ENCODE measurements around the gene SAP25. TPM values are rescaled to one million over a fixed set of nuclear protein-coding genes. Genes with fewer than 3 reads are reported as not detected.
A peak's percentile ranks its signal among the peaks of the same experiment; 100 is the strongest.
"Not testable (repeated sequence)": the region's sequence is repeated elsewhere in the genome, so short reads cannot be mapped to it uniquely, and the experiment has no call there.

Gene SAP25
- polyA plus RNA-seq, 1 donor = 3.5 TPM

- DNase-seq (ENCODE audit: low read depth) = no peak
Observed at GRCh38 chr7:100561491-100562194, 12.1 kb downstream of the SAP25 start.

GRCh38 chr7:100559127-100559526, 14.6 kb downstream of the SAP25 start:
- no peak for DNase-seq (ENCODE audit: low read depth)

- no peak for DNase-seq (ENCODE audit: low read depth)
Observed at GRCh38 chr7:100556541-100556940, 17.2 kb downstream of the SAP25 start.

DNA sequence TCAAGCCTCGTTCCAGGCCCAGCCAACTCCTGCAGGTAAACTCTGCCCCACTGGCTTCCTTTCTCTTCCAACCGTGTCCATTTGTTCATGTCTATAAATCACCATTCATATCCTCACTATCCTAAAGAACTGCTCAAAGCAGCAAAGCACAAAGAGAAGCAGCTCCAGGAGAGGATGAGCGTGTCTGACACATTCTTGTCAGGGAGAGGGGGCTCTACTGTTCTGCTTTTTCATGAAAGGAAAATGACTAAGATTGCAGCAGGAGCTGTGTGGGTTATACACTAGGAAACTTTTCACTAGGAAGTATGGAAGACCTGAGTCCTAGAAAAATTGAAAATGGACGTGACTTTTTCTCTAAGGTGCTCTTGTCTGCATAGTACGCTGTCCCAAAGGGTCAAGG, 18.0 kb downstream of the SAP25 start:
- no peak for DNase-seq (ENCODE audit: low read depth)

DNA sequence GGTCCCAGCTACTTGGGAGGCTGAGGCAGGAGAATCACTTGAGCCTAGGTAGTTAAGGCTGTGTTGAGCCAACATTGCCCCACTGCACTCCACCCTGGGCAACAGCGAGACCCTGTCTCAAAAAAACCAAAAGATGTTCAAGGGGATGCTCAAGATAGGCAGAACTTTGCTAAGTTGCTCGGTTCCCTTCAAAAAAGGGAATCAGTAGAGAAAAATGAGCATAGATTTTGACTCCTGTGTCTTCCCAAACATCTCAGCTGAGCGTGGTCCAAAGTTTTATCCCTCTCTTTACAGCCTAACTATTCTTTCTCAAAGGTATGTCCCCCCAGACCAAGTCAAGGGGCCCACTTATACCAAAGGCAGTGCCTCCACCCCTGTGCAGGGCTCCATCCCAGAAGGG, 20.7 kb downstream of the SAP25 start:
- DNase-seq (ENCODE audit: low read depth) = no peak

DNA sequence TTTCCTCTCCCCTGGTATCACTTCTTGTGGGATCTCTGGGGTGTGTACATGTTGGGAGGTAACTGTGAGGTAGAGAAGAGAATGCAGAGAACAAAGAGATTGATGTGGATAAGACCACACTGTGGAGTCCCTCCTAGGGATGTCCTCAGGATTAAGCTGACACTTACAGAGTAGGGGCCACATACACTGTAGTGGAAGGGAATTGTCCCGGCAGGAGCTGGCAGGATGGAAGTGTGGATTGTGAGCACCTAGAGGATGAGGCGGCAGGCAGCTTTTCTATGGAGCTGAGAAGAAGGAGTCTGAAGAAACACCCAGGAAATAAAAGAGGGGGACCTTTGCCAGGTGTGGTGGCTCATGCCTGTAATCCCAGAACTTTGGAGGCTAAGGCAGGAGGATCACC, 21.2 kb downstream of the SAP25 start:
- DNase-seq (ENCODE audit: low read depth) = no peak

DNA sequence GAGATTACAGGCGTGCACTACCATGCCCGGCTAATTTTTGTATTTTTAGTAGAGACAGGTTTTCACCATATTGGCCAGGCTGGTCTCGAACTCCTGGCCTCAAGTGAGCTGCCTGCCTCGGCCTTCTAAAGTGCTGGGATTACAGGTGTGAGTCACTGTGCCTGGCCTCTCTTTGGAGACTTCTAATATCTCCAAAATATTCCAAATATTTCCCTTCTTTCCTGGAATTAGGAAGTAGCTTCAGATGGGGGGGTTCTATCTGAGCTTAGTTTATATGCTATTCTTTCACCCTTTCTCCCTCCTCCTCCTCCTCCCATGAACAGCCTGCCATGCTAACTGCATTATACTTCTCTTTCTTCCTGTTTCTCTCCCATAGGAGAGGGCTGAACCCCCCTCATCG, 25.3 kb downstream of the SAP25 start:
- DNase-seq (ENCODE audit: low read depth) = not testable (repeated sequence)

DNA sequence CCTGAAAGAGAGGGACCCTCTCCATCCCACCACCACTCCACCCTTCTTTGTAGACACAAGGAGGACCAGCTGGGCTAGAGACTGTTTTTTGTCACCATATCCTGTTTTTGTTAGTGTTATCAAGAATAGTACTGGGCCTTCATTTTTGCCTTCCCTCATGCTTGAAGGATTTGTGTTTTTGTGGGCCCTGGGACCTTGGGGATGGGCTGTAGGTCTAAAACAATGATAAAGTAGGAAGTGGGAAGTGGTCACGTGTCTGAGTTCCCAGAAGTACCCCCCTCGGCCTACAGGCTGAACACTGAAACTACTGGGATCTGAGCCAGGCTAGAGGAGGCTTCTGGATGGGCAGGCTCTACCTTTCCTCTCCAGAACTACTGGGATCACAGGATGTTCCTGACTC, 25.8 kb downstream of the SAP25 start:
- no peak for DNase-seq (ENCODE audit: low read depth)

DNA sequence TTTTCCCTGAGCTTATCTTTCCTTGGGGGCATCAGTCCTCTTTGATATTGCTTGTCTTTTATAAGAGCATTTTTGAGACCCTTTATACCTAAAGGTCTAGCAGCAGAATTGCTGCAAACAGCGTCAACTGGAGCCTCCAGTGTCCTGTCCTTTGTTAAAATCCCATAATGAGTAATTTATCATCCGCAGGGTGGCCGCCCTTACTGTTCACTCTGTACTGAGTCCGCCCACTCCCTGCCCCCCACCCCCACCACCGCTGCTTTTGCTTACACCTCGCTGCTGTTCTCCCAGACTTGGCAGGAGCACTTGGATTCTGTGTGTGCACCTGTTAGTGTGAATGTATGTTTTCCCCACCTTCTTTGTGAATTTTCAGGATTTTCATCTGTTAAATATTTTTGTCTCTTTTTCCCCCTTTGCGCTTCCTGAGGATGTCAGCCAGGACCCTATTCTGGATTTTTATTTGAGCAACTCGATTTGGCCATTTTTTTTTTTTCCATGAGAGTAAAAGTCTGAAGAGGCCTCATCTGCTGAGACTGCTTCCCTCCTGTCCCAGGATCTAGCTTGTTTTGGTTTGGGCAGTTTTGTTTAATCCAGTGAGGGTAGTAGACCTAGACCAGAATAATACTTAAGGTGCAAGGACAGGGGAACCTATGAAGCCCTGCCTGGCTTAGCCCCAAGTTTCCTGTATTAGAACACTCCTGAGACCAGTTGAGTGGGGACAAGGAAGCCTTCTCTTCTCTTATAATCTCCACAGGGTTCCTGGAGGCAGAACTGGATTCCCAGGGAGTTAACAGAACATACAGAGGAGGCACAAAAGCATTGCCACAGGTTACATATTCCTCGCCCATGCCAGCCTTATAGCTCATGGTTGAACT, 26.5 kb downstream of the SAP25 start:
- no peak for DNase-seq (ENCODE audit: low read depth)

DNA sequence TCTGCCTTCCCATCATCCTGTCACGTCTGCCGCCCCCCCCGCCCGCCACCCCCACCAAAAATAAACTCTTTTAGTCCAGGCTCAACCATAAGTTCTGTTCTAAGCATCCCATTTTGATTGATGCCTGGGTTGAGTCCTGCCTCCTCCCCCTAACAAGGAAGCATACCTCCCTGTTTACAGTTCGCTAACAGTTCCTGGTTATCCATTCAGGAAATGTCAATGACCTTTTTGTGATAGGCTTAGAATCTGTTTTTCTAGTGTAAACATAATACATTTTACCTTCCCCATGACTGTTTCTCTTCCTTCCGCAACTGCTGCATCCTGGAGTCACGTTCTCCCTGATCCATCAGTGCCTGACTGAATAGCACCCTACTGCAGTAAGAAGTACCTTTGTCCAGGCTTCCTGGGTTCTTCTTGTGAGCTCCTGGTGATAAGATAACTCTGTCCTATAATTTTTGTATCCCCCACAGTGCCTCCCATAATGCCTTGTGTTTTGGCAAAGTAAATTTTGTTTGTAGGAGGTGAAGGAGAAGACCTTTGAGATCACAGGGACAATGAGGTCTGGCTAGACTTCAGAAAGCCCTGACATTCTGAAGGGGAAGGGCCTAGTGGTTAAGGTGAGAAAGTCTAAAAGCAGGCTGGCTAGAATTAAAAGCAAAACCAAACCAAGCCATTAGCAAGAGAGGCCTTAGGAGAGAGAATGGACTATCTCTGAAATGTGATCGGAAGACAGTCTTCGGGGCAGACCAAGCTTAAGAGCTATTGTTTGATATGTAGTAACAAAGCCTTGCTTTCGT, 27.4 kb downstream of the SAP25 start:
- no peak for DNase-seq (ENCODE audit: low read depth)

- no peak for DNase-seq (ENCODE audit: low read depth)
Observed at GRCh38 chr7:100545360-100546128, 28.2 kb downstream of the SAP25 start.

DNA sequence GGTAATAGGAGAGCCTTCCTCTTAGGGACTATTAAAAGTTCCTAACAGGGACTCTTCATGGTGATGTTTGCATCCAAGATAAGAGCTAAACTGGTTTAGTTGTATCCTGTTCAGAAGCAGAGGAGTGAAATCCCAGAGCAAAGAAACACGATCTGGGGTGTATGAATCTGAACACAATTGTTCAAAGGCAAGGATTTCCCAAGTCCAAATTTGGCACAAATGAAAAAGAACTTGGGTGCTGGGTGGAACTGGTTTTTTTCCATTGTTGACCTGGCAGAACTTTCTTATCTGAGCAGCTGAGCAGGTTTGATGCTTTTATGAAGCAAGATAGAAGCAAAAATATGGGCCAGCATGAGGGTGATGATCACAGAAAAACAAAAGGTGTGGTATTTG, 28.7 kb downstream of the SAP25 start:
- no peak for DNase-seq (ENCODE audit: low read depth)

- no peak for DNase-seq (ENCODE audit: low read depth)
Observed at GRCh38 chr7:100544386-100544785, 29.3 kb downstream of the SAP25 start.

GRCh38 chr7:100543586-100543985, 30.1 kb downstream of the SAP25 start:
- DNase-seq (ENCODE audit: low read depth) = no peak

- DNase-seq (ENCODE audit: low read depth) = not testable (repeated sequence)
Observed at GRCh38 chr7:100541309-100541708, 32.4 kb downstream of the SAP25 start.

- no peak for DNase-seq (ENCODE audit: low read depth)
Observed at GRCh38 chr7:100540073-100540723, 33.5 kb downstream of the SAP25 start.

- no peak for DNase-seq (ENCODE audit: low read depth)
Observed at GRCh38 chr7:100539436-100540006, 34.2 kb downstream of the SAP25 start.

- peak; percentile 94 for DNase-seq (ENCODE audit: low read depth)
Observed at GRCh38 chr7:100538654-100539435, 34.9 kb downstream of the SAP25 start, which contains the start of gene AGFG2. Gene AGFG2, plus strand, starts transcription at chr7:100539203. Its CDS starts 144 bp downstream, at chr7:100539347.

DNA sequence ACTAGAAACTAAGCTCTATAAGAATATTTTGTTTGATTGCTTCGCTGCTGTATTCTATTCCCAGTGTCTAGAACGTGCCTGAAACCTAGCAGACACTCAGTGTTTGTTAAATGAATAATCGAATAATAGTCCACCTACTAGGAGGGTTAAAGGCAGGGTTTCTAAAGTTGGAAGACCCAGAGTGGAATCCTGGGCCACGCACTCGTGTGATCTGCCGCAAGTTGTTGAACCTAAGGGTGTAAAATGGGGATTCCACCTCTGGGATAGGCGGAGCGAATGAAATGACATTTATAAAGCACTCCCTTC, 35.4 kb downstream of the SAP25 start:
- DNase-seq (ENCODE audit: low read depth) = no peak

DNA sequence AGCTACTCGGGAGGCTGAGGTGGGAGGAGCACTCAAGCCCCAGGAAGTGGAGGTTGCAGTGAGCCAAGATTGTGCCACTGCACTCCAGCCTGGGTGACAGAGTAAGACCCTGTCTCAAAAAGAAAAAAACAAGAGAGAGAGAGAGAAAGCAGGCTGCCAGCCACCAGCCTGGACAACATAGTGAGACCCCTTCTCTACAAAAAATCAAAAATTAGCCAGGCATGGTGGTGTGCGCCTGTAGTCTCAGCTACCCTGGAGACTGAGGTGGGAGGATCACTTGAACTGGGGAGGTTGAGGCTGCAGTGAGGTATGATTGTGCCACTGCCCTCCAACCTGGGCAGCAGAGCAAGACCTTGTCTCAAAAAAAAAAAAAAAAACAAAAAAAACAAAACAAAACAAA, 37.0 kb downstream of the SAP25 start:
- DNase-seq (ENCODE audit: low read depth) = not testable (repeated sequence)
